ACC112 (cell line): ENCODE measurements around the gene PDK2.

Source experiments
- H2AFZ ChIP-seq: fragments of 200-600 bp; sonication (generic); one replicate; pipeline ENCODE4 v1.6.0; 2017; ENCODE audit warnings: antibody characterized with exemption, low read length; ENCODE audit not compliant: unreplicated experiment
- H3K27ac ChIP-seq: fragments of 200-600 bp; sonication (generic); 2 replicates; pipeline ENCODE4 v1.5.1; 2014; ENCODE audit warnings: low read depth, mild to moderate bottlenecking, antibody characterized with exemption, low read length, moderate library complexity
- H3K27me3 ChIP-seq: fragments of 200-600 bp; sonication (generic); 2 replicates; pipeline ENCODE4 v1.6.1; 2014; ENCODE audit warnings: mild to moderate bottlenecking, antibody characterized with exemption, low read length, moderate library complexity, mixed read lengths; ENCODE audit not compliant: insufficient read depth
- H3K36me3 ChIP-seq: fragments of 200-600 bp; sonication (generic); 2 replicates; pipeline ENCODE4 v1.6.1; 2016; ENCODE audit warnings: mild to moderate bottlenecking, antibody characterized with exemption, low read length, moderate library complexity, mixed read lengths; ENCODE audit not compliant: insufficient read depth
- H3K4me1 ChIP-seq: fragments of 200-600 bp; sonication (generic); one replicate; pipeline ENCODE4 v1.6.1; 2016; ENCODE audit warnings: low read length, mixed read lengths; ENCODE audit not compliant: insufficient read depth, unreplicated experiment, control insufficient read depth
- H3K4me3 ChIP-seq: fragments of 200-600 bp; sonication (generic); 2 replicates; pipeline ENCODE4 v1.5.1; 2014; ENCODE audit warnings: mild to moderate bottlenecking, low read depth, low read length
- H3K79me2 ChIP-seq: fragments of 200-600 bp; sonication (generic); one replicate; pipeline ENCODE4 v1.6.0; 2016; ENCODE audit warnings: low read length; ENCODE audit not compliant: control insufficient read depth, unreplicated experiment, insufficient read depth

PDK2 gene

DNA sequence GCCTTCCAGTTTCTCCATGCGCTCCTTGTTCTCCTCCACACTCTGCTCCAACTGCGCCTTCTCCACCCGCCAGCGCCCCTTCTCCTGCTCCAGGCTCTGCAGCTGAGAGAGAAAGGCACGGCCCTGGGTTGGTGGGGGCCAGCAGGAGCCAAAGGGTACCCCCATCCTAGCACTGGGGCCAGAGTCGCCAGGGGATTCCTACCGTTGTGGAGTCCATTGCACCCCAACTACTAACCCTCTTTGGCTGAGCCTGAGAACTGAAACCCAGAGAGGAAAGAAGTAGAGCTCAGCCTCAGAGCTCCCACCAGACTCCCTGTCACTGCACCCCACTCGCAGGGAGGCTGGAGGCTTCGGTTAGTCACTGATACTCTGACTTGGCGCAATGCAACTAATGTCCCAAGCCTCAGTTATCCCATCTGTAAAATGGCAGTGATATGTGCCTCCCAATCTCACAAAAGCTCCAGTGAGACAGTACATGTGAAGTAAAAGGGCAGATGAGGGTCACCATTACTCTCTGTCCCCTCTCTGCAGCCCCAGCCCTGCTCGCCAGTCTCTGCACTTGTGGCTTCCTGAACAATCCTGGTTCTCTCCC lies 41.0 kb downstream of the PDK2 start:
- peaks cover 26% of the 10 kb centered on the region for H3K36me3 ChIP-seq
- no peaks in the 10 kb centered on the region for H3K27me3 ChIP-seq
- peaks cover 30% of the 10 kb centered on the region for H3K4me1 ChIP-seq

DNA sequence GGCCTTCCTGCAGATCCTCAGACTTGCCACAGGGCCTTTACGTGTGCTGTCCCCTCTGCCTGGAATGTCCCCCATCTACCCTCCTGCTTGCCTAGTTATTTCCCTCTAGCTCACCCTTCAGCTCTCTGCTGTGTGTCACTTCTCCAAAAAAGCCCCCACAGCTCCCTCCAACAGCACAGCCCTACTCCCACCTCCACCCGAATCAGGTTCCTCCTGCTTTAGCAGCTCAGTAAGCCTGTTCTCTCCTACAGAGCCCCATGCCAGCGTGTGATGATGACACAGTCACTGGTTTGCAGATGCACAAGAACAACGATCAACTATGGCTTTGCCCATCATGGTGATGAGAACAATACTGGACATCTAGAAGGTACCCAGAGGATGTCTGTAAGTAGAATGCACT lies 41.9 kb downstream of the PDK2 start:
- no peak overlapping the region for H2AFZ ChIP-seq
- peaks cover 31% of the 10 kb centered on the region for H3K36me3 ChIP-seq
- peaks cover 30% of the 10 kb centered on the region for H3K4me1 ChIP-seq

More for the DNA sequence above, 41.0 kb downstream of the PDK2 start:
- Histone ChIP-seq H3K79me2 (peaks cover 2% of the 10 kb centered on the region), H3K4me3 (no peak overlapping the region), H3K27ac (no peak overlapping the region), H2AFZ (no peak overlapping the region)

DNA sequence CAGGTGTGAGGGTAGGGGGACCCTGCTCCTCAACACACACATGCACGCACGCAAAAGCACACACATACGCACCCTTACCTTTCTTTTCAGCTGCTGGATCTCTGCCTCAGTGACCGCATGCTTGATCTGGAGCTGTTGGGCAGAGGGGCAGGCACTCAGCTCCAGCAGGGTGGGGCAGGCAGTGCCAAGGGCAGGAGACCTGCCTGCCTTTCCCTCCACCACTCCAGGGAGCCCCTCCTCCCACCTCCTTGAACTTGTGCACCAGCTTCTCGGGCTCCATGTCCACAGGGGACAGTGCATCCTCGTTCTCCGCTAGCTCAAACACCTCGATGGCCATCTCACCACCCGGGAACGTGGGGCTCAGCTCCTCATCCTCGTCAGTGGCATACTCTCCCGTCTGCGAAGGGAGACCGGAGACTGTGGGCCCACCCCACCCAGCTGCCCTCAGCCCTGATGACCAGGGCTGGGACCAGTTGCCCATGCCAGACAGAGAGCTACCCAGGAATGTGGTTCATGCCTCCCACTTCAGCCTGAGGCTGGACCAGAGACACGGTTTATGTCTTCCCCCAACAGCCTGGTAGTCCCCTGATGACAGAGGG lies 44.1 kb downstream of the PDK2 start:
- H3K27me3 ChIP-seq: no peaks in the 10 kb centered on the region
- peaks cover 13% of the 10 kb centered on the region for H3K4me1 ChIP-seq
- no peak overlapping the region for H2AFZ ChIP-seq
- no peak overlapping the region for H3K27ac ChIP-seq
- H3K4me3 ChIP-seq: no peak overlapping the region
- H3K36me3 ChIP-seq: peaks cover 32% of the 10 kb centered on the region
- peaks cover 2% of the 10 kb centered on the region for H3K79me2 ChIP-seq

More for the DNA sequence above, 41.9 kb downstream of the PDK2 start:
- Histone ChIP-seq H3K27ac (no peak overlapping the region), H3K79me2 (peaks cover 2% of the 10 kb centered on the region), H3K4me3 (no peak overlapping the region), H3K27me3 (no peaks in the 10 kb centered on the region)

DNA sequence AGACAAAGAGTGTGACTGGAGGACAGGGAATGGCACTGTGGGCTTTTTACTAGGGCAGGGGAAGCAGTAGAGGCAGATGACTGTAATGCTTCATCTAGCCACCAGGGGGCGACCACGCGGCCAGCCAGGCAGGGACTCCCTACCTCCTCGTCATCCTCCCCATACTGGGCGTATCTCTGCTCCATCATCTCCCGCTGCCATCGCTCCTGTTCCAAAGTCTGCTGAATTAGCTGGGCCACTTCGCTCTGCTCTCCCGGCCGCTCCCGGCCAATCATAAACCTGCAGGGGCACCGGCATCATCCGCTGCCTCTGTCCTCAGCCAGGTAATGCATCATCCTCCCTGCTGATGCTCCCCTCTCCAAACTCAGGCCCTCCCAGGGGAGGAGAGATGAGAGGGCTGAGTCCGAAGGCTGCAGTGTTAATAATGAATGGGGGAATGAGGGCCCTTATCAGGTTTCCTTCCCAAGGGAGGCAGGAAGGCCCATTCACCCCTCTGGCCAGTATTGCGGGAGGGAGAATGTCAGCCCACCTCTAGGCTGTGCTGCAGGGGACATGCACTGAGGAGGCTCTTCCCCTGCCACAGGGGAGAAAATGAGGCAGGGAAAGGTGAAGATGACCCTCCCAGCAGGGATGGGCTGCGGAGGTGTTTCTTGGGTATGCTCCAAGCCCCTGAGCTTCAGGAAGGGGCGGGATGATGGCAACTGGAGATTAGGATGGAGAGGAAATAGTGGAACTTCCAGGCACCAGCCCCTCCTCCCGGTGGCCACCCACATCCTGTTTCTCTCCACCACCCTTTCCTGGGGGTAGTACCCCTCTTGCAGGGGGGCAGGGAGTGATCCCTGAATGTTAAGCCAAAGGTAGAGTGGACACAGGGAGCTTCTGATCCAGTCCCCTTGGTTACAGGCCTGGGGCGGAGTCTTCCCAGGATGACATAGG lies 45.1 kb downstream of the PDK2 start:
- Histone ChIP-seq H3K79me2 (peaks cover 5% of the 10 kb centered on the region), H3K4me3 (no peak overlapping the region), H3K27me3 (no peaks in the 10 kb centered on the region), H2AFZ (no peak overlapping the region), H3K27ac (no peak overlapping the region), H3K36me3 (peaks cover 34% of the 10 kb centered on the region), H3K4me1 (peaks cover 14% of the 10 kb centered on the region)

DNA sequence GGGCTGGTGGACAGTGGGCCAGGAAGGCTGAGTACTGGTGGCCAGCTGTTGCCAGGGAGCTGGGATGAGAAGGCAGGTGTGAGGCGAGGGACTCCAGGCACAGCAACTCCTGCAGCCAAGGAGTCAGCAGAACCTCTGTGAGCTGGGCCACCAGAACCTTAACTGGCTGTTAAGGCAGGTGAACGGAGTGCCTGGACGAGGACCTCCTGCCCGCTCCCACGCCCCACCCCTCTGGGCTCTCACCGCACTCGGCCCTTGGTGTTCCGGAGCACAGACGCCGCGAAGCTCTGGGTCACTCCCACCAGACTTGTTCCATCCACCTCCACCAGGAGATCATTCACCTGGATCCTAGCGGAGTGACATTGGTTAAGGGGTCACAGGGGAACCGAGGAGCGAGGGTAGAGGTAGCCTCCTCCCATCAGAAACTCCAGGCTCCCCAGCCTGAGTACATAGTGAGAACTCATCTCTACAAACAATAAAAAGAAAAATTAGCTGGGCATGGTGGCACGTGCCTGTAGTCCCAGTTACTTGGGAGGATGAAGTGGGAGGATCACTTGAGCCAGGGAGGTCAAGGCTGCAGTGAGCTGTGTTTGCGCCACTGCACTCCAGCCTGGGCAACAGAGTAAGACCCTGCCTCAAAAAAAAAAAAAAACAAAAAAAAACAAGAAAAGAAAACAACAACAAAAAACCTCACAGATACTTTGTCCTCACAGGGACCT lies 46.0 kb downstream of the PDK2 start:
- H3K27ac ChIP-seq: no peak overlapping the region
- peaks cover 15% of the 10 kb centered on the region for H3K79me2 ChIP-seq
- H3K27me3 ChIP-seq: no peaks in the 10 kb centered on the region
- no peak overlapping the region for H3K4me3 ChIP-seq
- no peak overlapping the region for H2AFZ ChIP-seq
- H3K4me1 ChIP-seq: peaks cover 23% of the 10 kb centered on the region
- H3K36me3 ChIP-seq: peaks cover 34% of the 10 kb centered on the region

DNA sequence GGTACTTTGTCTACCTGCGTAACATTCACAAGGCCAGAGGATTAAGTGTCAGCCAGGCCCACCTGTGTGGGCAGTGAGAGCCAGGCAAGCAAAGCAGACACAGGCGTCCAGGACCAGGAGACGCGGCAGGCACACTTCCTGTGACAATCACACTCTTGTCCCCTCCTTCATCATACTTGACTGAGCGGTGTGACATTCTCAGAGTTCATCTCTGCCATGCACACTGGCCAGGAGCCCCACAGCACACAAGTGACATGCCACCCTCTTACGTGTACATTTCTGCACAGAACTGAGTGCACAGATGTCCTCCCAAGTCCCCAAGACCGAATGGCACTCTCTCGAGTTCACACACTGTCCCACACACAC lies 46.6 kb downstream of the PDK2 start:
- peaks cover 20% of the 10 kb centered on the region for H3K79me2 ChIP-seq
- H2AFZ ChIP-seq: no peak overlapping the region
- peaks cover 34% of the 10 kb centered on the region for H3K36me3 ChIP-seq
- H3K4me3 ChIP-seq: no peak overlapping the region
- H3K4me1 ChIP-seq: peaks cover 28% of the 10 kb centered on the region
- H3K27ac ChIP-seq: no peak overlapping the region
- no peaks in the 10 kb centered on the region for H3K27me3 ChIP-seq

DNA sequence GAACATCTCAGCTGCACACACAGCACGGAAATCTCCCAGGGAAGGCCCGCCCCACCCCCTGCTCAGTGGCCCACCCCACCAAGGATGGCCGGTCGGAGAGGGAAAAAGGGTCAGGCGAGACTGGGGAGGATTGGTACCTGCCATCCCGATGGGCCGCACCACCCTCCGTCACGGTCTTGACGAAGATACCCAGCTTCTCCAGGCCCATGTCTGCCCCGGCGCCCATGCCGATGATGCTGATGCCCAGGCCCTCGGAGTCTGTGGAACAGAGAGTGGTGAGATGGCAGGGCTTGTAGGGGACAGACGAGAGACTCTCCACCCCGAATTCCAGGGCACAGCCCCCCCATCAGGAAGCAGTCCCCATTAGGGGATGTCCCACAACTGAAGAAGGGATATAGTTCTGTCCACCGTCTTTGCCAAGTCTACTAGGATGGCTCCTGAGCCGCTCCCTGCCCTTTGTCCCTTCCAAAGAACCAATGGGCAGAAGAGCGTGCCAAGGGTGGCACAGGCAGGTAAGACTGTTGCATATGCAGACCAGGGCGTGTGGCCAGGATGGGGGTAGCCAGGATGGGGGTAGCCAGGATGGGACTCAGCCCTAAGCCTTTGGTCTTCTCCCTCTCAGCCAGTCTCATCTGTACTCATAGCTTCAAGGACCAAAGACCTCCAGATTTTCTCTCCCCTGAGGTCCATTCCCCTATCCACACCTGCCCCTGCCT lies 48.5 kb downstream of the PDK2 start:
- Histone ChIP-seq H2AFZ (no peak overlapping the region), H3K4me3 (no peak overlapping the region), H3K4me1 (peaks cover 41% of the 10 kb centered on the region), H3K27me3 (no peaks in the 10 kb centered on the region), H3K27ac (no peak overlapping the region), H3K79me2 (peaks cover 39% of the 10 kb centered on the region), H3K36me3 (peaks cover 29% of the 10 kb centered on the region)

DNA sequence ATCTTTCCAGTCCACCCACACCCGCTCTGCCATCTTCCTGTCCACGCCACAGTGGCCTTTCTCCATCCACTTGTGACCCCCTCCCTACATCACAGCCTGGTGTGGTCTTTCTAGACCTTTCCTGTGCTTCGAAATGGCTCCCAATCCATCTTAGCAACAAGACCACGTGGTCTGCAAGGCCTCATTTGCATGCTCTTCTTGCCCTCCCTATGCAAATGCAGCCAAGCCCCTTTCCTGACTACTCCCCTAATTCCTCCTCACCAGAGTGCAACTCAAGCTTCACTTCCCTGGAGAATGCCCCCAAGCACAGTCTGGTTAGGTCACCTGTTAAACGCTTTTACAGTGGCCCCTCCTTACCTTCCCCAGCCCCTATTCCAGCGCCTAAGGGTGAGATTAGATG lies 49.2 kb downstream of the PDK2 start:
- Histone ChIP-seq H3K27ac (no peak overlapping the region), H3K79me2 (peaks cover 43% of the 10 kb centered on the region), H3K36me3 (peaks cover 22% of the 10 kb centered on the region), H3K4me3 (no peak overlapping the region), H2AFZ (no peak overlapping the region), H3K27me3 (no peaks in the 10 kb centered on the region), H3K4me1 (peaks cover 41% of the 10 kb centered on the region)

DNA sequence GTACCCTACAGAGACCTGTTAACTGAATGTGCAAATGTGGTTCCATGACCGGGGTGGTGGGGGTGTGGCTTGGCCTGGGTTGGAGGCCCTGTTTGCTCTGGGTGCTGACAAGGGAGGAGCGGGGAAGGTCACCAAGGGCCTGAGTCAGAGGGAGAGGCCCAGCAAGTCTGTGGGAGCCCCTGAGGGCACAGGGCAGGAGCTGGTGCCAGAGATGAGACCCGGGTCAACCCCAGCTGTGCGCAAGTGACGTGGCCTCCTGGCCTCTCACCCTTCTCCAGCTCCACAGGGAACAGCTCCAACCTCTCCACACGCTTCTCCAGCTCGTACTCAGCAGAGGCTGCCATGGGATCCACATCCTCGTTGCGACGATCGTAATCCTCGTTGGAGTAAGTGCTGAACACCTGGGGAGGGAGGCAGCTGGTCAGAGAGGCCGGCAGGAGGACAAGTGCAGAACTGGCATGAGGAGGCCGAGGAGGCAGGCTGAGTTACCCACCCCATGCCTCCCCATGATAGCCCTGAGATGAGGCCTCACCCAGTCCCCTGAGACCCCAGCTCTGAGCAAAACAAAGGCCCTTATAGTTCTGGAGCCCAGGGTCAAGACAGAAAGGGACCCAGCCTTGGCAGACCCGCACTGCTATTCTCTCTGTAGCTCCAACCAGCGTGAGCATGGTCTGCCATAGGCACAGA lies 49.8 kb downstream of the PDK2 start:
- Histone ChIP-seq H3K36me3 (peaks cover 18% of the 10 kb centered on the region), H3K27me3 (no peaks in the 10 kb centered on the region), H3K4me1 (peaks cover 40% of the 10 kb centered on the region), H3K4me3 (no peak overlapping the region), H3K79me2 (peaks cover 49% of the 10 kb centered on the region), H2AFZ (no peak overlapping the region), H3K27ac (no peak overlapping the region)
